ENCODE measurements around the gene EFNA3. TPM values are rescaled to one million over a fixed set of nuclear protein-coding genes. Genes with fewer than 3 reads are reported as not detected.
"Not testable (repeated sequence)": the region's sequence is repeated elsewhere in the genome, so short reads cannot be mapped to it uniquely, and the experiment has no call there.

The EFNA3 gene
- total RNA-seq, 1 experiment from 2014 or later = 12.5 TPM

DNA sequence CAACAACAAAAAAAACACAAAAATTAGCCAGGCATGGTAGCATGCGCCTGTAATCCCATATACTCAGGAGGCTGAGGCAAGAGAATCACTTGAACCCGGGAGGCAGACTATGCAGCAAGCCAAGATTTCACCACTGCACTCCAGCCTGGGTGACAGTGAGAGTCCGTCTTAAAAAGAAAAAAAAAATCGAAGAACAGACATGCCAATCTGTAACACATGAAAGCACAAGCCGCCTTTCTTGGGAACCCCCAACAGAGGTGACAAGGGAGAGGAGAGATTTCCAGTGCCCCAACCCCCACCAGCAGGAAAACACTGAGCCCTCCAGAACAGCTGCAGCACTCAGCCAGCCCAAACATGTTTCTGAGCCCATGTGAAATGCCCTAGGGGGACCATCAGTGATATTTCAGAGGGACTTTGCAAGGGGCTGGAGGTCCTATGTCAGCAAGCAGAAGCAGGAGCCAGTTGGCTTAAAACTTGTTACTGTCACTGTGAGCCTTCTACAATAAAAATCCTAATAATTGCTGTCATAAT, 34.9 kb downstream of the EFNA3 start (continued):
- TF ChIP-seq SMAD3 (CRISPR knock-in tag; IDR thresholded peaks at IDR 0.05; ENCODE audit: borderline replicate concordance) = no peak
- no peak for TF ChIP-seq MYBL2 (CRISPR knock-in tag; IDR thresholded peaks at IDR 0.05)
- TF ChIP-seq EMX1 (CRISPR knock-in tag; IDR thresholded peaks at IDR 0.05) = no peak

DNA sequence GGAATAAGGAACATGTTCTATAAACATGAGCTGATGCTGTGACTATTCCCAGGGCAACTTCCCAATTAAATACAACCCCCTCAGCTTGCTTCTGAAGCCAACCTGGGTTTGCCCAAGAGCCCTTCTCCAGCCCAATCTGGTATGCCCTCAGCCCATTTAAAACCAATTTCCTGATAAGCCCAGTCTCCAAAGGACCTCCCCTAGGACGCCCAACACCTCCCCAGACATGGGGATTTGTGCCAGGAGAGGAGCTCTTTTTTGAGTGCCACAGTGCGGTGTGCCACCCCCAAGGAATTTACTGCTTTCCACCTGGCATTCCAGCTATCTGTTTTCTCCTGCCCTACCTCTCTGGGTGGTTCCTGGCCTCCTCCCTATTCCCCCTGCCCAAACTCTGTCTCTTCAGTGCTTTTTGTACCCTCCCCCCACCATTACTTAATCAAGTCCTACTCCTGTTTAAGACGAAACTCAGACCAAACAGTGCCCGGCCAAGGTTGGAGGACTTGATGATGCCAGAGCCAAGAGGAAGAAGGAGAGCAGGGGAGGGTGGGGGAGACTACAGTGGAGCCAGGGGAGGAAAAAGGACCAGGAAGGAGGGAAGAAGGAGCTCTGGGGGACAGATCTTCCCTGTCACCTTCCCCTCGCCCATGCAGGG, 37.6 kb downstream of the EFNA3 start:
- CTCF ChIA-PET = interaction anchor here (0.8 to 3.9 kb wide), 7 partner anchors 9 to 134 kb away, joined by 3 to 40 read pairs (median 9); partner anchors contain the start of gene KRTCAP2
- no peak for TF ChIP-seq ZNF317 (CRISPR knock-in tag; IDR thresholded peaks at IDR 0.05; ENCODE audit: borderline replicate concordance, low read depth)
- no peak for TF ChIP-seq ATF3 (CRISPR knock-in tag; conservative IDR thresholded peaks at IDR 0.05)
- TF ChIP-seq, protein P1, sequence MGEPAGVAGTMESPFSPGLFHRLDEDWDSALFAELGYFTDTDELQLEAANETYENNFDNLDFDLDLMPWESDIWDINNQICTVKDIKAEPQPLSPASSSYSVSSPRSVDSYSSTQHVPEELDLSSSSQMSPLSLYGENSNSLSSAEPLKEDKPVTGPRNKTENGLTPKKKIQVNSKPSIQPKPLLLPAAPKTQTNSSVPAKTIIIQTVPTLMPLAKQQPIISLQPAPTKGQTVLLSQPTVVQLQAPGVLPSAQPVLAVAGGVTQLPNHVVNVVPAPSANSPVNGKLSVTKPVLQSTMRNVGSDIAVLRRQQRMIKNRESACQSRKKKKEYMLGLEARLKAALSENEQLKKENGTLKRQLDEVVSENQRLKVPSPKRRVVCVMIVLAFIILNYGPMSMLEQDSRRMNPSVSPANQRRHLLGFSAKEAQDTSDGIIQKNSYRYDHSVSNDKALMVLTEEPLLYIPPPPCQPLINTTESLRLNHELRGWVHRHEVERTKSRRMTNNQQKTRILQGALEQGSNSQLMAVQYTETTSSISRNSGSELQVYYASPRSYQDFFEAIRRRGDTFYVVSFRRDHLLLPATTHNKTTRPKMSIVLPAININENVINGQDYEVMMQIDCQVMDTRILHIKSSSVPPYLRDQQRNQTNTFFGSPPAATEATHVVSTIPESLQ (CRISPR knock-in tag; IDR thresholded peaks at IDR 0.05) = no peak
- no peak for TF ChIP-seq TEAD4 (CRISPR knock-in tag; IDR thresholded peaks at IDR 0.05)
- TF ChIP-seq, protein P2, sequence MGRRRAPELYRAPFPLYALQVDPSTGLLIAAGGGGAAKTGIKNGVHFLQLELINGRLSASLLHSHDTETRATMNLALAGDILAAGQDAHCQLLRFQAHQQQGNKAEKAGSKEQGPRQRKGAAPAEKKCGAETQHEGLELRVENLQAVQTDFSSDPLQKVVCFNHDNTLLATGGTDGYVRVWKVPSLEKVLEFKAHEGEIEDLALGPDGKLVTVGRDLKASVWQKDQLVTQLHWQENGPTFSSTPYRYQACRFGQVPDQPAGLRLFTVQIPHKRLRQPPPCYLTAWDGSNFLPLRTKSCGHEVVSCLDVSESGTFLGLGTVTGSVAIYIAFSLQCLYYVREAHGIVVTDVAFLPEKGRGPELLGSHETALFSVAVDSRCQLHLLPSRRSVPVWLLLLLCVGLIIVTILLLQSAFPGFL (CRISPR knock-in tag; IDR thresholded peaks at IDR 0.05; ENCODE audit: borderline replicate concordance) = no peak
- TF ChIP-seq, protein P3, sequence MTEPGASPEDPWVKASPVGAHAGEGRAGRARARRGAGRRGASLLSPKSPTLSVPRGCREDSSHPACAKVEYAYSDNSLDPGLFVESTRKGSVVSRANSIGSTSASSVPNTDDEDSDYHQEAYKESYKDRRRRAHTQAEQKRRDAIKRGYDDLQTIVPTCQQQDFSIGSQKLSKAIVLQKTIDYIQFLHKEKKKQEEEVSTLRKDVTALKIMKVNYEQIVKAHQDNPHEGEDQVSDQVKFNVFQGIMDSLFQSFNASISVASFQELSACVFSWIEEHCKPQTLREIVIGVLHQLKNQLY (CRISPR knock-in tag; IDR thresholded peaks at IDR 0.05) = no peak
- no peak for TF ChIP-seq NR2C2 (CRISPR knock-in tag; IDR thresholded peaks at IDR 0.05)
- TF ChIP-seq ATF2 (CRISPR knock-in tag; IDR thresholded peaks at IDR 0.05; ENCODE audit: borderline replicate concordance, low read depth) = no peak
- no peak for TF ChIP-seq ATF1 (CRISPR knock-in tag; IDR thresholded peaks at IDR 0.05)
- H3K4me1 Mint-ChIP-seq = peaks cover 4% of the 10 kb centered on the region; the same call in 1 of the 2 replicates

DNA sequence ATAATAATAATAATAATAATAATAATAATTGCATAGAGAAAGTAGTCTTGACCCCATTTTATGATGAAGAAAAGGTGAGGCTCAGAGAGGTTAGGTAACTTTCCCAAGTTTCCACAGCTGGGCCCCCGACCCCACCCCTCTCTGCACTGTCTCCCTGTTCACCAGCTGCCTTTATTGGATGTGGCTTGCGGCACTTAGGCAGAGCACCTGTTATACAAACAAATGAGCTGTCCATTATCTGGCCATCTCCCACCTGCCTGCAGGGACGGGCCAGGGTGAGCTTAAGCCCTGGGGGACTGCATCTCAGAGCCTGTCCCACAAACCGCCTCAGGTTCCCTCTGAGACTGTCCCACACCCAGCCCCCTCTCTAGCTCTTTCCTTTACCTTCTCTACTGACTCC, 39.0 kb downstream of the EFNA3 start:
- Mint-ChIP-seq H3K9me3 (no peaks in the 10 kb centered on the region), H3K4me3 (no peak overlapping the region), H3K4me1 (no peaks in the 10 kb centered on the region), H3K36me3 (no peaks in the 10 kb centered on the region), H3K27ac (no peak overlapping the region), H3K27me3 (ENCODE audit: low read depth) (peaks cover 36% of the 10 kb centered on the region)
- TF ChIP-seq HMGA2 (CRISPR knock-in tag; IDR thresholded peaks at IDR 0.05) (peak; percentile 14; the same call in 1 of the 2 replicates), SP1 (CRISPR knock-in tag; conservative IDR thresholded peaks at IDR 0.05) (no peak)
- CTCF ChIA-PET = interaction anchor here (0.6 to 3.9 kb wide), 7 partner anchors 11 to 1999 kb away, joined by 3 to 40 read pairs (median 5); partner anchors contain the start of gene KRTCAP2
- DNase-seq (ENCODE audit: low spot score) (no peak), ATAC-seq (no peak)
- POLR2A ChIA-PET = no interaction called here

More for the DNA sequence above, 37.6 kb downstream of the EFNA3 start:
- no peak overlapping the region for H3K27ac Mint-ChIP-seq
- no peak overlapping the region for H3K4me3 Mint-ChIP-seq
- POLR2A ChIA-PET = no interaction called here
- H3K36me3 Mint-ChIP-seq = no peaks in the 10 kb centered on the region
- H3K27me3 Mint-ChIP-seq (ENCODE audit: low read depth) = peaks cover 34% of the 10 kb centered on the region
- DNase-seq (ENCODE audit: low spot score) = no peak
- ATAC-seq = no peak
- H3K9me3 Mint-ChIP-seq = no peaks in the 10 kb centered on the region

DNA sequence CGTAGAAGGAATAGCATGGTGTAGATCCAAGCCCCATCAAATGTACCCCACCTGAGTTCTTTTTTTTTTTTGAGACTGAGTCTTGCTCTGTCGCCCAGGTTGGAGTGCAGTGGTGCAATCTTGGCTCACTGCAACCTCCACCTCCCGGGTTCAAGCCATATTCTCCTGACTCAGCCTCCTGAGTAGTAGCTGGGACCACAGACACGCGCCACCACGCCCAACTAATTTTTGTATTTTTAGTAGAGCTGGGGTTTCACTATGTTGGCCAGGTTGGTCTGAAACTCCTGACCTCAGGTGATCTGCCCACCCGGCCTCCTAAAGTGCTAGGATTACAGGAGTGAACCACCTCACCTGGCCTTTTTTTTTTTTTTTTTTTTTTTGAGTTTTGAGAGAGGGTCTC, 39.5 kb downstream of the EFNA3 start:
- POLR2A ChIA-PET; DNase-seq (ENCODE audit: low spot score); H3K4me1 Mint-ChIP-seq; H3K4me3 Mint-ChIP-seq; H3K27ac Mint-ChIP-seq; H3K36me3 Mint-ChIP-seq; ATAC-seq; H3K9me3 Mint-ChIP-seq: not testable (repeated sequence)
- CTCF ChIA-PET = interaction anchor here (1.0 to 3.9 kb wide), 6 partner anchors 11 to 132 kb away, joined by 3 to 40 read pairs (median 5); partner anchors contain the start of gene KRTCAP2
- peaks cover 36% of the 10 kb centered on the region for H3K27me3 Mint-ChIP-seq (ENCODE audit: low read depth)
